NCI-H82 treated with DMSO at 0.1 percent for 48 hours (cell line): ENCODE measurements around the gene ZCCHC17.
A peak's percentile ranks its signal among the peaks of the same experiment; 100 is the strongest.

ENCODE experiments used
- DNase-seq: peaks from one replicate; lab custom pipeline; 2025; ENCODE audit not compliant: unreplicated experiment; lab: John Stamatoyannopoulos, UW

The ZCCHC17 gene

GRCh38 chr1:31302709-31303441 lies 6.0 kb downstream of the ZCCHC17 start:
- DNase-seq: no peak

DNA sequence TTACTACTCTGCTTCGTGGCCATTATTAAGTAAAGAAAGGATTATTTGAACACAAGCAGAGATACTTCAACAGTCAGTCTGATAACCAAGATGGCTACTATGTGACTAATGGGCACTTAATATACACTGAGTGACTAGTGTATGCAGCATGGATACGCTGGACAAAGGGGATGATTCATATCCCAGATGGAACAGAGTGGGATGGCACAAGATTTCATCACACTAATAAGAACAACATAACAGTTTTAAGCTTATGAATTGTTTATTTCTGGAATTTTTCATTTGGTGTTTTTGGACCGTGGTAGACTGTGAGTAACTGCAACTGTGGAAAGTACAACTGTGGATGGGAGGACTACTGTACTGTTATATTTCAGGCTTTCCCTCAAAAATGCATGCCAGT lies 9.4 kb downstream of the ZCCHC17 start:
- no peak for DNase-seq

- DNase-seq: no peak
Measured at GRCh38 chr1:31308036-31308435, 11.2 kb downstream of the ZCCHC17 start.

DNA sequence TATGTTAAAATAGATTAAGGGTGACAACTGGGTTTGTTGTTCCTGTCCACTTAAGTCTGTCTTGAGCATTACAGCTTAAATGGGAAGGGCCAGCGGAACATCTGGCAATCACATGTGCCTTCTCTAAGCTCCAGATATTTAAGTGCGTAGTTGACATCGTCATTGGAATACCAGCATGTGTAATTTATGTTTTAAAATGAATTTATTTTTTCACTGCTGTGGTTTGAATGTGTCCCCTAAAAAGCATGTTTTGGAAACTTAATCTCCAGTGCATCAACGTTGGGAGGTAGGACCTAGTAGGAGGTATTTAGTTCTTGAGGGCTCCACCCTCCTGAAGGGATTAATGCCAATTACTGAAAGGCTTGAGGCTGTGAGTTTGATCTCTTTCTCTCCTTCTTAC lies 13.4 kb downstream of the ZCCHC17 start:
- DNase-seq: peak; percentile 48

GRCh38 chr1:31315902-31316301 lies 19.1 kb downstream of the ZCCHC17 start:
- no peak for DNase-seq

DNA sequence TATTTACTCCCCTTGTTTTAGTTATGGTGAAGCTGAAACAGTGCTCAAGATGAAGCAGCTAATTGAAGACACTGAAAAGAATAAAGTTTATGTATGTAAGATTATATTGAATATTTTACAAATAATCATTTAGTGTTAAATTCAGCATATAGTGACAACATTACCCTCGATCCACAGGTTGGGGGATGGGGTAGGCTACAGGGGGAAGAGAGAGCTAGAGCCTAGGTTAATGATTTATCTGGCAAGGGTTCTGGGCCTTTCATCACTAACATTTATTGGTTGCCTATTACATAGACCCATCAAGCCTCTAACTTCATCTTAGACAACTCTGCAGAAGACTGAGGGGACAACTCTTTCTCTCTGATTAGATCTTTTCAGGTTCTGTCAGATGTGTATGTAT lies 21.3 kb downstream of the ZCCHC17 start:
- no peak for DNase-seq

DNA sequence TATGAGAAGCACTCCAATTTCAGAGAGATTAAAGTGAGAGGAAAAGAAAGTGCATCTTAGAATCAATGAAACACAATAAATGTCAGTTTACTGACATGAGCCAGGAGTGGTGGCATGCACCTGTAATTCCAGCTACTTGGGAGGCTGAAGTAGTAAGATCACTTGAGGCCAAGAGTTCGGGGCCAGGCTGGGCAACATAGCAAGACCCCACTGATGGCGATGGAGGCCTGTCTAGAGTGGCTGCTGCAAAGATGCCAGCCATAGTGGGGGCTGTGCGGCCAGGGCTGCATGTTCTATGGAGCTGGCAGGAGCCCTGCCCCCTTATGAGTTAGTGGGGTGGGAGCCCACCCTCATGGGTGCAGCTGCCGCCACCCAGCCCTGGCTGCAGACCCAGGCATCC lies 27.3 kb downstream of the ZCCHC17 start:
- DNase-seq: no peak

DNA sequence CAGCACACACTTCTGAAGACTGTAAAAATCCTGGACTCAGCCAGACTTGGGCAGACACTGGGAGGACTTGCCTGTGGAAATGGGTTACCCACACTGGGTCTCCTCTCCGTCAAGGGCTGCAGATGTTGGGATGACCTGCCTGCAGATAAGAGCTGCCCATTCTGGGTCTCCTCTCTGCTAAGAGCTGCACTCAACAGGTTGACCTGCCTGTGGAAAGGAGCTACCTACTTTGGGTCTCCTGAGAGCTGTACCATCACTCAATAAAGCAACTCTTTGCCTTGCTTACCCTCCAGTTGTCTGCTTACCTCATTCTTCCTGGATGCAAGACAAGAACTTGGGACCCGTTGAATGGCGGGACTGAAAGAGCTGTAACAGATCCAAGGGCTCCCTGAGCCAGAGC lies 28.2 kb downstream of the ZCCHC17 start:
- DNase-seq: no peak

DNA sequence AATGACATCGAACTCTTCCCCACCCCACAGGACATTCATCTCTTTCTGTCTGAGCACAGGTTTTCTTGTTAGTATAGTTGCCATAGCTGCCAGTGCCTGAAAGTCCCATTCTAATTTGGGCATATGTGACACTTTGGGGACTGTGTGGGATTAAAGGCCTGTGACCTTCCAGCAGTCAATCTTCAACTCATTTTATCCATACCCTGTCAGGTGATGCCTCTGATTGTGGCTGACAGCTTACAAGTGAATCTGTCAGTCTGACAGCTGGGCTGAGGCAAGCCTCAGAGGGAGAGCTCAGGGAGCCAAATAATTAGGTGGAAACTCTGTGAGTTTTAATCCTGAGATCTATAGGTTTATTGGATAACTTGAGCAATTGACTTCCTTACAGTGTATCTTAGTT lies 29.6 kb downstream of the ZCCHC17 start:
- DNase-seq: peak; percentile 44

DNA sequence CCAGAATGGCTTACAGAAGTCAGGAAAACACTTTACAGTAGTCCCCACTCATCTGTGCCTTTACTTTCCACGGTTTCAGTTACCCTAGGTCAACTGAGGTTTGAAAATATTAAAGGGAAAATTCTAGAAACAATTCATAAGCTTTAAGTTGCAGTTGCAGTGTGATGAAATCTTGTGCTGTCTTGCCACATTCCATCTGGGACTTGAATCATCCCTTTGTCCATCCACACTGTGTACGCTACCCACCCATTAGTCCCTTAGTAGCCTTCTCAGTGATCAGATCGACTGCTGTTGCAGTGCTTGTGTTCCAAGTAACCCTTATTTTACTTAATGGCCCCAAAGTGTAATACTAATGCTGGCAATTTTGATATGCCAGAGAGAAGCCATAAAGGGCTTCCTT lies 30.5 kb downstream of the ZCCHC17 start:
- DNase-seq: no peak

GRCh38 chr1:31335007-31335406 lies 38.2 kb downstream of the ZCCHC17 start:
- DNase-seq: peak; percentile 69

GRCh38 chr1:31336687-31337467 lies 40.0 kb downstream of the ZCCHC17 start:
- no peak for DNase-seq

GRCh38 chr1:31344503-31344902 lies 47.7 kb downstream of the ZCCHC17 start:
- no peak for DNase-seq

GRCh38 chr1:31345635-31346034 lies 48.8 kb downstream of the ZCCHC17 start:
- DNase-seq: no peak

DNA sequence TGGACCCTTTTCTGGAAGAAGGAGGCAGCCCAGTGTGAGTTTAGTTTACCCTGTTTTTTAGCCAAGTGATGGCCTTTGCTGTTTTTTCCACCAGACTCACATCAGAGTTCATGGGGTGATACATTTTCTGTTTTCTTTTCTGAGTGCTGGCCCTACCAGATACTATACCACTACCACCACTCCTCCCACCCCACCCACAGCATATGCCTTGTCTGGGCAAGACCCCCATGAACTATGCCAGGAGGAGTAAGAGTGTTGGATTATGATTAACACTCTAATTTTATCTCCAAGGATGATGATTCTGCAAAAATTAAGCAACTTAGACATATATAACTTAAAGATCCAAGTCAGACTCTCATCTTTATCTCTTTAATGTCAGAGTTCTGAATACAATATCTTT lies 50.0 kb downstream of the ZCCHC17 start:
- DNase-seq: no peak

DNA sequence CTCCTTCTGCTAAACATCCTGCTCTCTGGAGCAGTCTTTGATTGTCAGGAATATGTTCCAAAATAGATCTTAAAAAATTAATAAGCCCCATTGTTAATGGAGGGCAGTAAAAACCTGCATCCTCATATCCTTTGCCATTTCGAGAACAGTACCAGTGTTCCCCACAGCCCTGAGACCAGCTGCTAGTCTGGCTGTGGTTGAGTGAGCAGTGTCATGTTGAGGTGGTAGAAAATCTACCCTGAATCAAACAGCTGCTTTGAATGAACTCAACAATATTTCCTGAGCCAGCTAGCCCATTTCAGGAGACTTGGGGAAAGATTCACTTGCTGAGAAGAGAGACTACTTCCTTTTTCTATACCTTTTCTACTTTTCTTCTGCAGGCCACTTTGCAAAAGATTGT lies 51.6 kb downstream of the ZCCHC17 start:
- DNase-seq: no peak

- DNase-seq: no peak
Measured at GRCh38 chr1:31354283-31354682, 57.5 kb downstream of the ZCCHC17 start.

- no peak for DNase-seq
Measured at GRCh38 chr1:31356427-31356826, 59.6 kb downstream of the ZCCHC17 start.

DNA sequence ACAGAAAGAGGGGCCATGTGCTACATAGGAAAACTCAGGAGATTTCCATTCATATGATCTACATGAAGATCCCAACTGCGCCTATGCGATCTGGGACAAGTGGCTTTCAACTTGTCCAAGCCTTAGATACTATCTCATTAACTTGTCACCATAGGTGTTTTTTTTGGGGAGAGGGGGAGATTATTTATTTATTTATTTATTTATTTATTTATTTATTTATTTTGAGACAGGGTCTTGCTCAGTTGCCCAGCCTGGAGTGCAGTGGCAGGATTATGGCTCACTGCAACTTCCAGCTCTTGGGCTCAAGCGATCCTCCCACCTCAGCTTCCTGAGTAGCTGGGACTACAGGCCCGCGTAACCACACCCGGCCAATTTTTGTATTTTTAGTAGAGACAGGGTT lies 64.8 kb downstream of the ZCCHC17 start:
- DNase-seq: no peak

DNA sequence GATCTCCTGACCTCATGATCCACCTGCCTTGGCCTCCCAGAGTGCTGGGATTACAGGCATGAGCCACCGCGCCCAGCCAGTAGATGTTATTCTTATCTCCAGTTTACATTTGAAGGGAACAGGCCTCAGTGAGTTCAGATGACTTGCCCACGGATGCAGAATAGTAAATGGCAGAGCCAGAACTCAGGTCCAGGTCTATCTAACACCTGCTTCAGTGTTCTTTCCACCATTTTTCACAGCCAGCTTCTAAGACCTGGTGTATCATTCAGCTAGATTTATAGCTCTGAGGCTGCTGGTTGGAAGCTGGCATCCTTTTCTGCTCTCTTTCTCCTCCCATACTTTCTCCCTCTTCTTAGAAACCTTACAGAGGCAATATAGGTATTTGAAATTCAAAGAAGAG lies 65.2 kb downstream of the ZCCHC17 start:
- no peak for DNase-seq

- no peak for DNase-seq
Measured at GRCh38 chr1:31364561-31365250, 67.9 kb downstream of the ZCCHC17 start.

DNA sequence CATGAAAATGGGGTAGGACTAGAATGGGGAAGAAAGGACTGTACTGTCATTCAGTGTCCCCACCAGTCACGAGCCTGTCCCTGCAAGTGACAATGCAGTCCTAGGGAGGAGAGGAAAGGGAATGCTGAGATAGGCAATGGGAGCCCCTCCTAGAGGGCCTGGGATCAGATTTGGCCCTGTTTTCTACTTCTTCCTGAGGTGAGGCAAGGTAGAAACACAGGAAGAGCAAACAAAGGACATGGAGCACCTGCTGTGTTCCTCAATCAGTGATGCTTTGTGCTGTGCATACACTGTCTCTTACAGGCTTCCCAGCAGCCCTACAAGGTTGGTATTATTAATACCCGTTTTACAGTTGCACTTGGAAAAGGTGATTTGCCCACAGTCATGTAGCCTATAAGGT lies 70.0 kb downstream of the ZCCHC17 start:
- no peak for DNase-seq
